Astrocyte (in vitro differentiated cells and primary cell): ENCODE data around the gene ACOT12. TPM values are rescaled to one million over a fixed set of nuclear protein-coding genes. Genes with fewer than 3 reads are reported as not detected.
"Not testable (repeated sequence)": the region's sequence is repeated elsewhere in the genome, so short reads cannot be mapped to it uniquely, and the experiment has no call there.

ENCODE experiments used
- DNase-seq: peaks from one replicate; pipeline ENCODE4 v3.0.0-alpha.2; 2010; ENCODE audit warnings: low read depth
- FAIRE-seq: peaks from 2 replicates; lab custom pipeline; 2011; peaks lifted over from hg19 to GRCh38; lab: Jason Lieb, UNC
- H2AFZ ChIP-seq: 2 replicates; pipeline ENCODE4 v1.6.0; 2012; ENCODE audit warnings: low read depth, low read length, inconsistent platforms
- H3K27ac ChIP-seq: 2 replicates; pipeline ENCODE4 v1.5.1; 2011; ENCODE audit warnings: low read depth, low read length, inconsistent platforms
- H3K27me3 ChIP-seq: 2 replicates; pipeline ENCODE4 v1.6.0; 2011; ENCODE audit warnings: low read length, inconsistent platforms; ENCODE audit not compliant: insufficient read depth
- H3K36me3 ChIP-seq: 2 replicates; pipeline ENCODE4 v1.5.1; 2011; ENCODE audit warnings: low read length, inconsistent platforms; ENCODE audit not compliant: insufficient read depth
- H3K4me1 ChIP-seq: 2 replicates; pipeline ENCODE4 v1.5.1; 2011; ENCODE audit warnings: low read length, inconsistent platforms; ENCODE audit not compliant: insufficient read depth
- H3K4me2 ChIP-seq: 2 replicates; pipeline ENCODE4 v1.6.0; 2012; ENCODE audit warnings: low read length, inconsistent platforms
- H3K4me3 ChIP-seq: 2 replicates; pipeline ENCODE4 v1.5.1; 2011; ENCODE audit warnings: low read depth, mild to moderate bottlenecking, low read length, inconsistent platforms; ENCODE audit not compliant: insufficient read depth
- H3K79me2 ChIP-seq: 2 replicates; pipeline ENCODE4 v1.6.0; 2012; ENCODE audit warnings: mild to moderate bottlenecking, low read length, inconsistent platforms; ENCODE audit not compliant: insufficient read depth
- H3K9ac ChIP-seq: 2 replicates; pipeline ENCODE4 v1.6.0; 2012; ENCODE audit warnings: mild to moderate bottlenecking, low read length, inconsistent platforms
- H3K9me3 ChIP-seq: 2 replicates; pipeline ENCODE4 v1.5.1; 2012; ENCODE audit warnings: low read depth, mild to moderate bottlenecking, low read length, inconsistent platforms; ENCODE audit not compliant: insufficient read depth
- H4K20me1 ChIP-seq: 2 replicates; pipeline ENCODE4 v1.6.0; 2012; ENCODE audit warnings: low read length, inconsistent platforms; ENCODE audit not compliant: insufficient read depth
- H3K27ac Mint-ChIP-seq: one replicate; pipeline ENCODE4 v1.8.0; 2021; ENCODE audit warnings: mild to moderate bottlenecking, mixed read lengths; ENCODE audit not compliant: unreplicated experiment
- H3K27me3 Mint-ChIP-seq: one replicate; pipeline ENCODE4 v1.8.0; 2021; ENCODE audit warnings: low read depth, mixed read lengths; ENCODE audit not compliant: unreplicated experiment
- H3K36me3 Mint-ChIP-seq: one replicate; pipeline ENCODE4 v1.8.0; 2021; ENCODE audit warnings: low read depth, mixed read lengths; ENCODE audit not compliant: unreplicated experiment
- H3K4me1 Mint-ChIP-seq: one replicate; pipeline ENCODE4 v1.8.0; 2021; ENCODE audit warnings: low read depth, mixed read lengths; ENCODE audit not compliant: unreplicated experiment
- H3K4me3 Mint-ChIP-seq: one replicate; pipeline ENCODE4 v1.8.0; 2021; ENCODE audit warnings: mild to moderate bottlenecking, moderate library complexity, mixed read lengths; ENCODE audit not compliant: unreplicated experiment
- H3K9me3 Mint-ChIP-seq: one replicate; pipeline ENCODE4 v1.8.0; 2021; ENCODE audit warnings: mild to moderate bottlenecking, mixed read lengths; ENCODE audit not compliant: unreplicated experiment
- CTCF ChIP-seq: IDR thresholded peaks from 2 replicates; pipeline ENCODE4 v1.5.1; 2011; ENCODE audit warnings: low read depth, mild to moderate bottlenecking, inconsistent platforms, low read length, moderate library complexity; ENCODE audit not compliant: insufficient read depth
- EZH2 ChIP-seq: IDR thresholded peaks from 2 replicates; pipeline ENCODE4 v1.6.1; 2012; ENCODE audit warnings: mild to moderate bottlenecking, low read length, inconsistent platforms; ENCODE audit not compliant: insufficient read depth
- total RNA-seq: library from RNA; stranded (reverse); gene quantifications from 2 replicates; pipeline ENCODE4 v1.2.1, GENCODE V29; 2021

The ACOT12 gene
- total RNA-seq, 1 donor from 2014 or later = 0.09 TPM

- Mint-ChIP-seq H3K27ac (no peak overlapping the region), H3K27me3 (no peaks in the 10 kb centered on the region), H3K4me1 (no peaks in the 10 kb centered on the region), H3K36me3 (no peaks in the 10 kb centered on the region), H3K9me3 (no peaks in the 10 kb centered on the region), H3K4me3 (no peak overlapping the region)
- Histone ChIP-seq H3K79me2 (no peaks in the 10 kb centered on the region), H3K4me2 (no peak overlapping the region), H3K27me3 (no peaks in the 10 kb centered on the region), H3K4me3 (no peak overlapping the region), H4K20me1 (no peaks in the 10 kb centered on the region), H3K9ac (no peak overlapping the region), H3K4me1 (no peaks in the 10 kb centered on the region), H2AFZ (no peak overlapping the region), H3K36me3 (no peaks in the 10 kb centered on the region), H3K27ac (no peak overlapping the region), H3K9me3 (no peaks in the 10 kb centered on the region)
- DNase-seq (no peak), FAIRE-seq (no peak)
- no peak for TF ChIP-seq CTCF
- no peak for TF ChIP-seq EZH2
These were observed 49.2 kb downstream of the ACOT12 start for GRCh38 chr5:81344736-81345135.

GRCh38 chr5:81338213-81338612 lies 55.7 kb downstream of the ACOT12 start:
- H3K4me2 ChIP-seq, H3K4me1 Mint-ChIP-seq, H3K36me3 ChIP-seq, H3K79me2 ChIP-seq, FAIRE-seq, H3K9ac ChIP-seq, H3K4me3 ChIP-seq, H3K9me3 ChIP-seq, H3K4me1 ChIP-seq, H3K27ac ChIP-seq, DNase-seq, H3K27me3 ChIP-seq, H3K4me3 Mint-ChIP-seq, H3K27ac Mint-ChIP-seq, H3K27me3 Mint-ChIP-seq, H3K9me3 Mint-ChIP-seq, H3K36me3 Mint-ChIP-seq, H2AFZ ChIP-seq, H4K20me1 ChIP-seq: not testable (repeated sequence)

- no peak for FAIRE-seq
- H3K4me3 ChIP-seq = no peak overlapping the region
These were observed 56.1 kb downstream of the ACOT12 start for GRCh38 chr5:81337803-81338202.

More at GRCh38 chr5:81337803-81338202, 56.1 kb downstream of the ACOT12 start:
- DNase-seq = no peak
- TF ChIP-seq CTCF (no peak), EZH2 (no peak)
- H3K9me3 Mint-ChIP-seq = no peaks in the 10 kb centered on the region
- no peaks in the 10 kb centered on the region for H4K20me1 ChIP-seq
- H3K9ac ChIP-seq = no peak overlapping the region
- H3K4me3 Mint-ChIP-seq = no peak overlapping the region
- no peaks in the 10 kb centered on the region for H3K79me2 ChIP-seq
- H3K36me3 ChIP-seq = no peaks in the 10 kb centered on the region
- no peak overlapping the region for H3K27ac ChIP-seq
- no peaks in the 10 kb centered on the region for H3K4me1 ChIP-seq
- no peaks in the 10 kb centered on the region for H3K36me3 Mint-ChIP-seq
- no peaks in the 10 kb centered on the region for H3K27me3 ChIP-seq
- no peak overlapping the region for H3K27ac Mint-ChIP-seq
- H3K4me2 ChIP-seq = no peak overlapping the region
- H3K4me1 Mint-ChIP-seq = no peaks in the 10 kb centered on the region
- H3K27me3 Mint-ChIP-seq = peaks cover 4% of the 10 kb centered on the region
- no peaks in the 10 kb centered on the region for H3K9me3 ChIP-seq
- no peak overlapping the region for H2AFZ ChIP-seq
